ENCODE results near the gene TNNI3K.

DNA sequence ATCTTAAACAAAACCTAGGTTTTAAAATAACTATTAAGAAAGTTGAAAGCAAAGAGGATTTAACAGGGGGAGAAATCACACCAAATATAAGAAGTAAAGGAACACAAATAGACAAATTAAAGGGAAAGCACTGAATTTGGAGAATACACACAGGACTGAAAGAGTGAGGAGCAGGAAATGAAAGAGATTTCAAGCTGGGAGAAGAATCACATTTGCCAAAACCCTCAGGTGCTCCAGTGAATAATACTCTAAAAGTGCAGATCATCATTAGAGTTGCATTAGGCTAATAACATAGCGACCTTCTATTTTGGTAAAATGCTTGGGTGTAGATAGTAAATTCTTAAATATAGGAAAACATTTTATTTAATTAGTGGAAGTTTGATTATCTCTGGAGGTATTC lies 127.5 kb downstream of the TNNI3K start:
- no peak for TF ChIP-seq EP300 (IDR thresholded peaks at IDR 0.05; ENCODE audit: low read length)
- TF ChIP-seq, protein P1, sequence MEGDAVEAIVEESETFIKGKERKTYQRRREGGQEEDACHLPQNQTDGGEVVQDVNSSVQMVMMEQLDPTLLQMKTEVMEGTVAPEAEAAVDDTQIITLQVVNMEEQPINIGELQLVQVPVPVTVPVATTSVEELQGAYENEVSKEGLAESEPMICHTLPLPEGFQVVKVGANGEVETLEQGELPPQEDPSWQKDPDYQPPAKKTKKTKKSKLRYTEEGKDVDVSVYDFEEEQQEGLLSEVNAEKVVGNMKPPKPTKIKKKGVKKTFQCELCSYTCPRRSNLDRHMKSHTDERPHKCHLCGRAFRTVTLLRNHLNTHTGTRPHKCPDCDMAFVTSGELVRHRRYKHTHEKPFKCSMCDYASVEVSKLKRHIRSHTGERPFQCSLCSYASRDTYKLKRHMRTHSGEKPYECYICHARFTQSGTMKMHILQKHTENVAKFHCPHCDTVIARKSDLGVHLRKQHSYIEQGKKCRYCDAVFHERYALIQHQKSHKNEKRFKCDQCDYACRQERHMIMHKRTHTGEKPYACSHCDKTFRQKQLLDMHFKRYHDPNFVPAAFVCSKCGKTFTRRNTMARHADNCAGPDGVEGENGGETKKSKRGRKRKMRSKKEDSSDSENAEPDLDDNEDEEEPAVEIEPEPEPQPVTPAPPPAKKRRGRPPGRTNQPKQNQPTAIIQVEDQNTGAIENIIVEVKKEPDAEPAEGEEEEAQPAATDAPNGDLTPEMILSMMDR (IDR thresholded peaks at IDR 0.05 in 2 of 3, conservative IDR thresholded peaks at IDR 0.05 in 1 of 3; ENCODE audit: insufficient read depth in 2 of 3, low read depth in 1 of 3, low read length in 3 of 3): no peak
- no peak for TF ChIP-seq ZNF124 (CRISPR knock-in tag; IDR thresholded peaks at IDR 0.05)
- TF ChIP-seq SIN3B (IDR thresholded peaks at IDR 0.05; ENCODE audit: low read depth): no peak
- TF ChIP-seq POLR2AphosphoS5 (IDR thresholded peaks at IDR 0.05; ENCODE audit: control insufficient read depth, insufficient read depth, low read depth, low read length): no peak
- TF ChIP-seq REST (IDR thresholded peaks at IDR 0.05; ENCODE audit: borderline replicate concordance): no peak
- no peak for TF ChIP-seq REST (CRISPR knock-in tag; IDR thresholded peaks at IDR 0.05; ENCODE audit: low read depth)
- no peak for TF ChIP-seq BCOR (IDR thresholded peaks at IDR 0.05)
- no peak for TF ChIP-seq CBX5 (IDR thresholded peaks at IDR 0.05; ENCODE audit: borderline replicate concordance, low read depth)
- TF ChIP-seq SRF (CRISPR knock-in tag; IDR thresholded peaks at IDR 0.05): no peak
- TF ChIP-seq LEF1 (IDR thresholded peaks at IDR 0.05): no peak
- TF ChIP-seq, protein P2, sequence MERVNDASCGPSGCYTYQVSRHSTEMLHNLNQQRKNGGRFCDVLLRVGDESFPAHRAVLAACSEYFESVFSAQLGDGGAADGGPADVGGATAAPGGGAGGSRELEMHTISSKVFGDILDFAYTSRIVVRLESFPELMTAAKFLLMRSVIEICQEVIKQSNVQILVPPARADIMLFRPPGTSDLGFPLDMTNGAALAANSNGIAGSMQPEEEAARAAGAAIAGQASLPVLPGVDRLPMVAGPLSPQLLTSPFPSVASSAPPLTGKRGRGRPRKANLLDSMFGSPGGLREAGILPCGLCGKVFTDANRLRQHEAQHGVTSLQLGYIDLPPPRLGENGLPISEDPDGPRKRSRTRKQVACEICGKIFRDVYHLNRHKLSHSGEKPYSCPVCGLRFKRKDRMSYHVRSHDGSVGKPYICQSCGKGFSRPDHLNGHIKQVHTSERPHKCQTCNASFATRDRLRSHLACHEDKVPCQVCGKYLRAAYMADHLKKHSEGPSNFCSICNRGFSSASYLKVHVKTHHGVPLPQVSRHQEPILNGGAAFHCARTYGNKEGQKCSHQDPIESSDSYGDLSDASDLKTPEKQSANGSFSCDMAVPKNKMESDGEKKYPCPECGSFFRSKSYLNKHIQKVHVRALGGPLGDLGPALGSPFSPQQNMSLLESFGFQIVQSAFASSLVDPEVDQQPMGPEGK (CRISPR knock-in tag; IDR thresholded peaks at IDR 0.05; ENCODE audit: borderline replicate concordance): no peak

Data from K562 (cell line).